ENCODE data around the gene ZNF181. TPM values are rescaled to one million over a fixed set of nuclear protein-coding genes. Genes with fewer than 3 reads are reported as not detected.
A peak's percentile ranks its signal among the peaks of the same experiment; 100 is the strongest.
"Not testable (repeated sequence)": the region's sequence is repeated elsewhere in the genome, so short reads cannot be mapped to it uniquely, and the experiment has no call there.

Gene ZNF181
- polyA plus RNA-seq (2013), result 3.0 and 4.1 TPM in 2 replicates

DNA sequence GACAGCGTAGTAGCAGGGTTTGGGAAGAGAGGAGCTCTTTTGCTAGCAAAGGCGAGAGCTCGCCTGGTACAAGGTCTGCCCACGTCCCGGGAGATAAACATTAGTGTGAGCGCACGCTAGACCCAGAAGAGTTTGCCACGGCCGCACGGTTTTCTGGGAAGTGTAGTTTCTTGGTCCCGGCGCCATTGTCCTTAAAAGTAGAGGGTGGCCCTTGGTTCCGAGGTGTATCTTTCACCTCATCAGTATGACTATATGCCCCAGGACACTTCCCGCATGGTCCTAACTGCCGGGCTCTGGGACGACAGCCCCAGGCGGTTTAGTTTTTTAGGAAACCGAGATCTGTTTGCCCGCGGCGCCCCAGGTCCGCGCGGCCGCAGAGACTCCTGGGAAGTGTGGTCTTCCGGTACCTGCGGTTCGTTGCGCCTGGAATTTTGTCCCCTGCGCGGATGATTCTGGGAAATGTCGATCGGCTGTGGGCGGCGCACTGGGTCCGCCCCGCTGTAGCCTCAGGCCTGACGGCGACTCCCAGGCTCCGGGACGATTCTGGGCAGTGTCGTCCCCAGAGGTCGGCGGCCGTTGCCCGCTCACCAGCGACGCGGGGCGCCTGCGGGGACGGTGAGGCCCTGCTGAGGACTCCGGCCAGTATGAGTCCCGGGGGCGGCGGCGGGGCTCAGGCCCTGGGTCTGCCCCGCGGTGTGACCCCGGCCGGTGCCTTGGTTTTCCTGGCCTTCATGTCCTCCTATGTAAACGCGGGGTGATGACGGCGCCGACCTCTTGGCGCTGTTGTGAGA is at the start of gene ZNF181:
Gene ZNF181, plus strand, starts transcription at position 498 of the 791 bp plus-strand sequence. CDS start 795 bp downstream, outside the sequence.
- Histone ChIP-seq H3K27me3 (ENCODE audit: insufficient read depth, low read length) (no peaks in the 10 kb centered on the region), H4K12ac (ENCODE audit: low read depth, low read length) (peak within 1 kb of the TSS; percentile 98), H2AFZ (ENCODE audit: insufficient read depth, low read length, poor library complexity) (peak within 1 kb of the TSS; percentile 99), H3K4ac (ENCODE audit: low read depth, low read length) (peak within 1 kb of the TSS; percentile 94), H2BK5ac (ENCODE audit: low read depth, low read length, poor library complexity) (peak within 1 kb of the TSS; percentile 97), H3K36me3 (ENCODE audit: control insufficient read depth in 1 of 2, insufficient read depth in 2 of 2, low read length in 2 of 2) (peaks cover 0 to 1% of the 10 kb centered on the region in 2 experiments), H4K8ac (ENCODE audit: low read depth, low read length) (peak within 1 kb of the TSS; percentile 100), H3K23ac (ENCODE audit: low read length) (no peak within 1 kb of the TSS), H3K4me2 (ENCODE audit: low read length) (peak within 1 kb of the TSS; percentile 79), H2BK120ac (ENCODE audit: insufficient read depth, low read length, poor library complexity) (peak within 1 kb of the TSS; percentile 96), H4K91ac (ENCODE audit: low read depth, low read length) (peak within 1 kb of the TSS; percentile 99), H3K14ac (ENCODE audit: low read length) (peak within 1 kb of the TSS; percentile 99), H3K18ac (ENCODE audit: low read length) (peak within 1 kb of the TSS; percentile 91), H3K4me1 (ENCODE audit: control insufficient read depth in 1 of 2, insufficient read depth in 2 of 2, low read length in 2 of 2) (peaks cover 3 to 6% of the 10 kb centered on the region in 2 experiments), H3K9me3 (ENCODE audit: insufficient read depth, low read depth, low read length) (peaks cover 3% of the 10 kb centered on the region), H3K79me2 (ENCODE audit: control insufficient read depth, insufficient read depth, low read length, poor library complexity) (peaks cover 3% of the 10 kb centered on the region), H3K9ac (ENCODE audit: low read length) (peak within 1 kb of the TSS; percentile 90), H3K27ac (ENCODE audit: low read depth, low read length) (peak within 1 kb of the TSS; percentile 87), H2BK12ac (ENCODE audit: low read length) (peak within 1 kb of the TSS; percentile 52), H2AK5ac (ENCODE audit: low read length) (no peak within 1 kb of the TSS), H3K79me1 (ENCODE audit: low read length) (peaks cover 7% of the 10 kb centered on the region), H3K4me3 (ENCODE audit: low read depth, low read length) (peak within 1 kb of the TSS; percentile 84)
- DNase-seq, result peak; percentile 95 to 98
- no CpG with 5 or more reads among the region's 67 CpGs for WGBS (ENCODE audit: extremely low coverage, insufficient coverage, insufficient read length)

DNA sequence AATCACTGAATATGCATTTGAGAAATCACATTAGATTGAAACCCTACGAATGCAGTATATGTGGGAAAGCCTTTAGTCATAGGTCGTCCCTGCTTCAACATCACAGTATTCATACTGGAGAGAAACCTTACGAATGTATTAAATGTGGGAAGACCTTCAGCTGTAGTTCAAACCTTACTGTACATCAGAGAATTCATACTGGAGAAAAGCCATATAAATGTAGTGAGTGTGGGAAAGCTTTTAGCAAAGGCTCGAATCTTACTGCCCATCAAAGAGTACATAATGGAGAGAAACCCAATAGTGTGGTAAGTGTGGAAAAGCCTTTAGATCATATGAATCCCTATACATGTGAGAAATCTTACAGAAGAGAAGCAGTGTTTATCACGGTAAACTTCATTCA is 48.8 kb upstream of the ZNF181 start:
- H3K36me3 ChIP-seq (ENCODE audit: control insufficient read depth in 1 of 2, insufficient read depth in 2 of 2, low read length in 2 of 2), result peaks cover 6 to 13% of the 10 kb centered on the region in 2 experiments
- H2BK12ac ChIP-seq (ENCODE audit: low read length); H3K14ac ChIP-seq (ENCODE audit: low read length); H2BK120ac ChIP-seq (ENCODE audit: insufficient read depth, low read length, poor library complexity); H3K4ac ChIP-seq (ENCODE audit: low read depth, low read length); H3K79me1 ChIP-seq (ENCODE audit: low read length); H2AFZ ChIP-seq (ENCODE audit: insufficient read depth, low read length, poor library complexity); H3K4me2 ChIP-seq (ENCODE audit: low read length); H4K91ac ChIP-seq (ENCODE audit: low read depth, low read length); H4K12ac ChIP-seq (ENCODE audit: low read depth, low read length); H4K8ac ChIP-seq (ENCODE audit: low read depth, low read length); H3K27ac ChIP-seq (ENCODE audit: low read depth, low read length); H3K4me1 ChIP-seq (ENCODE audit: control insufficient read depth in 1 of 2, insufficient read depth in 2 of 2, low read length in 2 of 2); H3K79me2 ChIP-seq (ENCODE audit: control insufficient read depth, insufficient read depth, low read length, poor library complexity); H3K4me3 ChIP-seq (ENCODE audit: low read depth, low read length); H3K9me3 ChIP-seq (ENCODE audit: insufficient read depth, low read depth, low read length); H3K18ac ChIP-seq (ENCODE audit: low read length); H3K27me3 ChIP-seq (ENCODE audit: insufficient read depth, low read length); DNase-seq; H3K9ac ChIP-seq (ENCODE audit: low read length); H2AK5ac ChIP-seq (ENCODE audit: low read length); H2BK5ac ChIP-seq (ENCODE audit: low read depth, low read length, poor library complexity); H3K23ac ChIP-seq (ENCODE audit: low read length): not testable (repeated sequence)
- no CpG with 5 or more reads among the region's 5 CpGs for WGBS (ENCODE audit: extremely low coverage, insufficient coverage, insufficient read length)

DNA sequence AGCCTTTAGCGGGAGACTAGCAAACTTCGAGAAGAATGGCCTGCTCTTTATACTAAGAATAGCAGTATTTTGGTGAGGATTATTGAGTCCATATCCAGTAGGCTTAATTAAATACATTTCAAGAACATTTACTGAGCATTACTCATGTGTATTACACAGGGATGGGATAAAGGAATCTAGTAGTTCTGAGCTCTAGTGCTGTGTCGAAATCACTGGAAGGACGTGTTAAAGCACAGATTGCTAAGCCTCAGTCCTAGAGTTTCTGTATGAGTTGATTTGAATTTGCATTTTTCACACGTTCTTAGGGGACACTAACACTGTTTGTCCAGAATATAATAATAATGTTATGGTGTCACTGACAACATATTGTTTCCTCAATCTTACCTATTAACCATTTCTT is 47.6 kb upstream of the ZNF181 start:
- Histone ChIP-seq H2BK5ac (ENCODE audit: low read depth, low read length, poor library complexity) (no peak overlapping the region), H3K36me3 (ENCODE audit: control insufficient read depth in 1 of 2, insufficient read depth in 2 of 2, low read length in 2 of 2) (peaks cover 4 to 11% of the 10 kb centered on the region in 2 experiments), H3K18ac (ENCODE audit: low read length) (no peak overlapping the region), H2AK5ac (ENCODE audit: low read length) (no peak overlapping the region), H3K4ac (ENCODE audit: low read depth, low read length) (no peak overlapping the region), H4K91ac (ENCODE audit: low read depth, low read length) (no peak overlapping the region), H3K9ac (ENCODE audit: low read length) (no peak overlapping the region), H3K4me1 (ENCODE audit: control insufficient read depth in 1 of 2, insufficient read depth in 2 of 2, low read length in 2 of 2) (no peaks in the 10 kb centered on the region), H3K4me2 (ENCODE audit: low read length) (no peak overlapping the region), H2BK120ac (ENCODE audit: insufficient read depth, low read length, poor library complexity) (no peak overlapping the region), H3K9me3 (ENCODE audit: insufficient read depth, low read depth, low read length) (peaks cover 9% of the 10 kb centered on the region), H4K8ac (ENCODE audit: low read depth, low read length) (no peak overlapping the region), H2AFZ (ENCODE audit: insufficient read depth, low read length, poor library complexity) (no peak overlapping the region), H3K79me1 (ENCODE audit: low read length) (no peaks in the 10 kb centered on the region), H3K27ac (ENCODE audit: low read depth, low read length) (no peak overlapping the region), H3K4me3 (ENCODE audit: low read depth, low read length) (no peak overlapping the region), H2BK12ac (ENCODE audit: low read length) (no peak overlapping the region), H3K79me2 (ENCODE audit: control insufficient read depth, insufficient read depth, low read length, poor library complexity) (no peaks in the 10 kb centered on the region), H3K27me3 (ENCODE audit: insufficient read depth, low read length) (no peaks in the 10 kb centered on the region), H3K23ac (ENCODE audit: low read length) (no peak overlapping the region), H3K14ac (ENCODE audit: low read length) (no peak overlapping the region), H4K12ac (ENCODE audit: low read depth, low read length) (no peak overlapping the region)
- DNase-seq, result no peak
- WGBS (ENCODE audit: extremely low coverage, insufficient coverage, insufficient read length), result no CpG with 5 or more reads among the region's 5 CpGs

DNA sequence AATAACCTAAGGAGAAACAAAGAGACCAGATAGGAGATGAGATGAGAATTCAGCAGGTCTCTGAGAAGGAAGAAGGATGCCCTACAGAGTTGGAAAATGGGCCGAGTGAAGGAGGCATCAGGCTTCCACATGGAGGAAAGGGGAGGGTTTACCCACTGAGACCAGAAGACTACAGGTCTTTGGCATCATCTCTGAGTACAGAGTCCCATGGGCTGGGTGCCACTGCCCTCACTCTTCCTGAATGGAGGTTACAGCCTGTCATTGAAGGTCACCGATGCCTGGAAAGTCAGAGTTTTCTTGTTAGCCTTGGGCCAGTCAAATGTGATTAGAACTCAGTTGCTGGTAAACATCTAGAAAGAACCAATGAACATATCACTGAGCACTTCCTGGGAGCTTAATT is 46.7 kb upstream of the ZNF181 start:
- no peak overlapping the region for H2AK5ac ChIP-seq (ENCODE audit: low read length)

More for the DNA sequence above, 46.7 kb upstream of the ZNF181 start:
- Histone ChIP-seq H3K4me2 (ENCODE audit: low read length) (no peak overlapping the region), H3K4me1 (ENCODE audit: control insufficient read depth in 1 of 2, insufficient read depth in 2 of 2, low read length in 2 of 2) (no peaks in the 10 kb centered on the region), H3K9me3 (ENCODE audit: insufficient read depth, low read depth, low read length) (peaks cover 7% of the 10 kb centered on the region), H3K36me3 (ENCODE audit: control insufficient read depth in 1 of 2, insufficient read depth in 2 of 2, low read length in 2 of 2) (peaks cover 0 to 9% of the 10 kb centered on the region in 2 experiments), H2BK5ac (ENCODE audit: low read depth, low read length, poor library complexity) (no peak overlapping the region), H4K91ac (ENCODE audit: low read depth, low read length) (no peak overlapping the region), H3K79me1 (ENCODE audit: low read length) (no peaks in the 10 kb centered on the region), H2BK120ac (ENCODE audit: insufficient read depth, low read length, poor library complexity) (no peak overlapping the region), H3K4me3 (ENCODE audit: low read depth, low read length) (no peak overlapping the region), H4K8ac (ENCODE audit: low read depth, low read length) (no peak overlapping the region), H2BK12ac (ENCODE audit: low read length) (no peak overlapping the region), H2AFZ (ENCODE audit: insufficient read depth, low read length, poor library complexity) (no peak overlapping the region), H3K27me3 (ENCODE audit: insufficient read depth, low read length) (no peaks in the 10 kb centered on the region), H3K18ac (ENCODE audit: low read length) (no peak overlapping the region), H3K9ac (ENCODE audit: low read length) (no peak overlapping the region), H3K23ac (ENCODE audit: low read length) (no peak overlapping the region), H3K4ac (ENCODE audit: low read depth, low read length) (no peak overlapping the region), H4K12ac (ENCODE audit: low read depth, low read length) (no peak overlapping the region), H3K27ac (ENCODE audit: low read depth, low read length) (no peak overlapping the region), H3K14ac (ENCODE audit: low read length) (no peak overlapping the region), H3K79me2 (ENCODE audit: control insufficient read depth, insufficient read depth, low read length, poor library complexity) (no peaks in the 10 kb centered on the region)
- DNase-seq, result no peak
- WGBS (ENCODE audit: extremely low coverage, insufficient coverage, insufficient read length), result no CpG with 5 or more reads among the region's 2 CpGs

All from trophoblast cell (in vitro differentiated cells and primary cell).